ENCODE results near the gene VKORC1L1.
"Not testable (repeated sequence)": the region's sequence is repeated elsewhere in the genome, so short reads cannot be mapped to it uniquely, and the experiment has no call there.

VKORC1L1 gene

GRCh38 chr7:65978891-65979582 is 106.2 kb downstream of the VKORC1L1 start:
- no peak for DNase-seq (ENCODE audit: low spot score)

DNA sequence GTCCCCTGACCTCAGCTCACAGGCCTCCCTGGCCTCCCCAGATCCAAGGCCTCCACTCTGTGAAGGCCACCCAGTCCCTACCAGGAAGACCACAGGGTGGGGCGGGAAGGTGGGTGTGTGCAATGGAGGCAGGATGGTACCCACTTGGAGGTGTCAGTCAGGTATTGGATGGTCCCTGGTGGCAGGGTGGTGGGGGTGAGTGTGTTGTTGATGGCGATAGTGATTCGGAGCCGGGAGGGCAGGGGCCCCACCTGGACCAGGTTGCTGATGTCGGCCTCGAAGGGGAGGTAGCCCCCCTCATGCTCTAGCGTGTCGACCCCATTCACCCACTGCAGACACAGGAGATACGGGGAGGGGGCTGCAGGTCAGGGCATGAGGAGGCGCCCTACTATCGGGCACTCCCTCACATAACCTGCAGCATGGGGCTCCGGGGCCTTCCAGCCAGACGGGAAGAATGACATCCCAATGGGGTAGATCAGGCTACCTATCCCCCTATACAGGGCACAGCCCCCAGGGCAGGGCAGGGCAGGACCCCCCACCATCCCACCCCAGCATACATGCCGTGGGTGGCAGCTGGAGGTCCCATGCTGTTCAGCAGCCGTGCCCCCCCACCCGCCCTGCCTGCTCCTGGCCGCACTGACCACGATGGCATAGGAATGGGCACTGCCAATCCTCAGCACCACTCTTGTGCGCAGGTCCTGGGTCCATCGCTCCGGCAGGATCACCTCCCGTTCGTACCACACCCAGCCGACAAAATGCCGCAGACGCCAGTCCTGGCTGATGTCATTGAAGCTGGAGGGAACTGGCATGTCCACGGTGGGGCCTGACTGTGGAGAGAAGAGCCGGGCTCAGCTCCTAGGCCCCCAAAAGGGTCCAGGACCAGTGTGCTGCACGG is 107.0 kb downstream of the VKORC1L1 start:
- DNase-seq (ENCODE audit: low spot score) = no peak

GRCh38 chr7:65980478-65981250 is 107.8 kb downstream of the VKORC1L1 start:
- DNase-seq (ENCODE audit: low spot score) = peak; percentile 37

DNA sequence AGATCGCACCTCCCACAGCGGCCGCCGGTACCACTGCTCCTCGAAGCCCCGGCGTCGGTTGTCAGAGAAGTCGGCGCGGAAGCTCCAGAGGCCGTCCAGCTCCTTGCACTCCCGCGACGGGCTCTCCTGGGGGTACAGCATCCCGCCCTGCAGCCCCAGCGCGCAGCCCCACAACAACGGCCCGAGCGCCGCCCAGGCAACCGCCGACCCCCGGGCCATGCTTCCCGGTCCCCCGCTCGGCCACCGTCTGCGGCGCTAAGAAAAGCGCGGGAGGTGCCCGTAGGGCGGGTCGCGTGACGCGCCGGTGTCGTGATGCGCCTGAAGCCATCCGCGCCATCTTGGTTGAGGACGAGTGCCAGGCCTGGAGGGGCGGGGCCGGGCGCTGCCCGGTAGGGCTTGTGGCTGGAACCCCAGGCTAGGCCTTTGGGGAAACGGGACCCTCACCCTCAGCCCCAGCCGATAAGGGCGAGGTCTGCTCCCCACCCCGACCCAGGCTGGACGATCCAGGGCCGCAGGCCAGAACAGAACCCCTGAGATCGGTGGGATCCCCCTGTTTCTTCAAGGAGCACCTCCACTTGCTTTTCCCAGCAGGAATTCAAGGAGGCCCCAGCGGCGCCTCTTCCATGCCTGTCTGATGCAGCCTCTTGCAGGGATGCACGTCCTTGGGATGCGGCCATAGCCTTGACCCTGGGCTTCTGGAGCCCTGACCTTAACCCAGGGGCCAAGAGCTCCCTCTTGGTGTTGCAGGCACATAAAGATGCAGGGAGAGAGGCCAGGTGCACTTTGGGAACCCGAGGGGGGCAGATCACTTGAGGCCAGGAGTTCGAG is 109.3 kb downstream of the VKORC1L1 start, which contains the start of gene GUSB:
Gene GUSB, minus strand, starts transcription at position 249 of the 828 bp plus-strand sequence. Its CDS starts 30 bp downstream, at position 219.
- DNase-seq (ENCODE audit: low spot score) = peak; percentile 91

GRCh38 chr7:65983965-65984658 is 111.2 kb downstream of the VKORC1L1 start:
- no peak for DNase-seq (ENCODE audit: low spot score)

- DNase-seq (ENCODE audit: low spot score) = no peak
Measured at GRCh38 chr7:65988084-65988483, 115.2 kb downstream of the VKORC1L1 start.

GRCh38 chr7:65988503-65988902 is 115.6 kb downstream of the VKORC1L1 start:
- not testable (repeated sequence) for DNase-seq (ENCODE audit: low spot score)

- no peak for DNase-seq (ENCODE audit: low spot score)
Measured at GRCh38 chr7:65989694-65990080, 116.8 kb downstream of the VKORC1L1 start.

DNA sequence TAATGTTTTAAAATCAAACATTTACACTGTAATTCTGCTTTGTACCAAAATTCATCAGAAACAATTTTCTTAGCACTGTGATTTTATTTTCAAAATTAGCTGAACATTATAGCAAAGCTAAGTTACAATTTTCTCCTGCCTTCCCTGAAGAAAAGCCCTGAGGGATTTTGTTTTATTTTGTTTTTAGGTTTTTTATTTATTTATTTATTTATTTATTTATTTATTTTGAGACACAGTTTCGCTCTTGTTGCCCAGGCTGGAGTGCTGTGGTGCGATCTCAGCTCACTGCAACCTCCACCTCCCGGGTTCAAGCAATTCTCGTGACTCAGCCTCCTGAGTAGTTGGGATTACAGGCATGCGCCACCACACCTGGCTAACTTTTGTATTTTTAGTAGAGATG is 119.0 kb downstream of the VKORC1L1 start:
- DNase-seq (ENCODE audit: low spot score) = not testable (repeated sequence)

GRCh38 chr7:65992526-65992925 is 119.7 kb downstream of the VKORC1L1 start:
- DNase-seq (ENCODE audit: low spot score) = no peak

- DNase-seq (ENCODE audit: low spot score) = not testable (repeated sequence)
Measured at GRCh38 chr7:65994984-65995383, 122.1 kb downstream of the VKORC1L1 start.

DNA sequence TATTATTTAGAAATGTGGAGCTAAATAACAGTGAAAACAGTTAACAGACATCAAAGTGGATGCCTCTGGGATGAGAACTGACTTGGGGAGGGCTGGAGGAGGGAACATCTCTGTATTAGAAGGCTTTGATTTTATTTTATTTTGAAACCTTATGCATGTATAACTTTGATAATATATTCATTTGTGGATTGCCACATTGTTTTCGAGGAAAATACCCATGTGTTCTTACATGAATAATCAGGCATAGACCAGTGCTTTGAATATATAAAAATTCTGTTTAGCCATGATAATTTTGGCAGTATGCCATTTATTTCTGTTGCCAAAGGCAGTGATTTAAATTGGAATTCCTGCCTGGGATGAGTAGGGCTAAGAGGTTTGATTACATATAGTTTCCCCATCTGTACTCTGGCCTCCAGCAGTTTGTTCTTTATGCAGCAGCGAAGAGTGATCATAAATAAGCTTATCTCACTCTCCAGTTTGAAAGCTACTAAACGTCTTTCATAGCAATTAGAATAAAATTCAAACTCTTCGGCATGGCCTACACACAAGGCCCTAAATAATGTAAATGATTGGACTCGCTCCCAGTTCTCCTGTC is 128.0 kb downstream of the VKORC1L1 start:
- DNase-seq (ENCODE audit: low spot score) = not testable (repeated sequence)

- DNase-seq (ENCODE audit: low spot score) = not testable (repeated sequence)
Measured at GRCh38 chr7:66005115-66005671, 132.3 kb downstream of the VKORC1L1 start.

DNA sequence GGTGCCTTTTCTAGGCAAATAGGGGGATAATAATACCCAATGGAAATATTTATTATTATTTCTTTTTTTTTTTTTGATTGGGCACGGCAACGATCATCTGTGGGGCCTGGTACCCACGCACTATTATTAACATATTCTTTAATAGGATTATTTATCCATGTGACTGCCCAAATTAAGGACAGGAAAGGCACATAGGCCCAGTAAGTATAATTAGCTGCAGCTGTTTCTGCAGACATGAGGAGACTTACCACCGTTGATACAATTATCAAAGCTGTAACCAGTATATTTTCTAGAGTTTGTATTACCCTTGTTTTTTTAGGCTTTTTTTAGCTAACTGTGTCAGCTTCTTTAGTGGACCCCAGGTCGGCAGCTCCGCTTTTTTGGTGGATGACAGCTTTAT is 134.4 kb downstream of the VKORC1L1 start:
- DNase-seq (ENCODE audit: low spot score) = no peak

Data from CD4-positive, alpha-beta T cell treated with Interleukin-15 for 4 hours (primary cell).